ENCODE measurements around the gene NFIB. TPM values are rescaled to one million over a fixed set of nuclear protein-coding genes. Genes with fewer than 3 reads are reported as not detected.

The NFIB gene
- total RNA-seq, 2 donors from 2014 or later: 54.8 to 114 TPM

DNA sequence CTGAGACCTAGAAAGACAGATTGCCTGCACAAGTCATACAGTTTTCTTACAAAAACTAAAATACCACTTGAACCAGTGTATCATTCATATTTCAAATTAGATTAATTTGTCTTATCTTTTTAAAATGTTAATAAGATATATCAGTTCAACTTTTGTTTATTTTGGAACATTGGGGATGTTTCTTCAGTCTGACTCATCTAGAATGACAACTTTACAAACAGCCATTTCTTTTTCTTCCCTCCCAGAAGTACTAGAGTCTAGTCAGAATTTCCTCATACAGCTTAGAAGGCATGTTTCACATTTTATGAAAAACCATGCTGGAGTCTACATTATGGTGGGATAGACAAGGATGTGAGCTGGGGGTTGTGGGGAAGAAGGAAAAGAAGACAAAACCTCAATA, 262.5 kb downstream of the NFIB start:
- no peaks in the 10 kb centered on the region for H3K27me3 ChIP-seq (replicated peaks; ENCODE audit: insufficient read depth)
- H3K4me1 ChIP-seq (ENCODE audit: control insufficient read depth in 1 of 2, low read depth in 2 of 2): peaks cover 0 to 11% of the 10 kb centered on the region in 2 donors
- ATAC-seq (ENCODE audit: insufficient number of reproducible peaks, low FRiP score, low read depth) (no peak), DNase-seq (ENCODE audit: low spot score) (no peak)
- H3K27ac ChIP-seq: no peak overlapping the region
- no peaks in the 10 kb centered on the region for H3K36me3 ChIP-seq
- H3K9me3 ChIP-seq: no peaks in the 10 kb centered on the region
- no peak for TF ChIP-seq CTCF (IDR thresholded peaks at IDR 0.05)
- H3K4me3 ChIP-seq: no peak overlapping the region

DNA sequence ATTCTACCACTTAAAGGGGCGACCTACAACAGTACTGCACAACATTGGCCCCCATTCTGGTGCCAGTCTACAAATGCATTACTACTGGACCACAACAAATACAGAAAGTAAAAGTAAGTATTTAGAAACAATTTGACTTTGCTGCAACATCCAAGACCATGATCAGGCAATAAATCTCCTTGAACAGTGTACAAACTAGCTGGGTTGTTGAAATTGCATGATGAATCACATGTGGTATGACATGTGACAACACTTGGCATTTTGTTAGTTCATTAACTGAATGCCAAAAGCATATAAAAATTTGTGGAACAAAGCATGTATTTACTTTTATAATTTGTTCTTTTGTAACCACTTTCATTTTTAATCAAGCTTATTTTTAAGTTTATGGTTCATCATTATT, 270.5 kb downstream of the NFIB start:
- peaks cover 0 to 3% of the 10 kb centered on the region in 2 donors for H3K4me1 ChIP-seq (ENCODE audit: control insufficient read depth in 1 of 2, low read depth in 2 of 2)
- H3K36me3 ChIP-seq: no peaks in the 10 kb centered on the region
- no peaks in the 10 kb centered on the region for H3K27me3 ChIP-seq (replicated peaks; ENCODE audit: insufficient read depth)
- ATAC-seq (ENCODE audit: insufficient number of reproducible peaks, low FRiP score, low read depth) (no peak), DNase-seq (ENCODE audit: low spot score) (no peak)
- no peak overlapping the region for H3K4me3 ChIP-seq
- H3K27ac ChIP-seq: no peak overlapping the region
- TF ChIP-seq CTCF (IDR thresholded peaks at IDR 0.05): no peak
- no peaks in the 10 kb centered on the region for H3K9me3 ChIP-seq

- Histone ChIP-seq H3K27ac (no peak overlapping the region), H3K27me3 (replicated peaks; ENCODE audit: insufficient read depth) (no peaks in the 10 kb centered on the region), H3K9me3 (no peaks in the 10 kb centered on the region), H3K4me1 (ENCODE audit: control insufficient read depth in 1 of 2, low read depth in 2 of 2) (peaks cover 0 to under 1% of the 10 kb centered on the region in 2 donors), H3K36me3 (no peaks in the 10 kb centered on the region), H3K4me3 (no peak overlapping the region)
- DNase-seq (ENCODE audit: low spot score) (no peak), ATAC-seq (ENCODE audit: insufficient number of reproducible peaks, low FRiP score, low read depth) (no peak)
- TF ChIP-seq CTCF (IDR thresholded peaks at IDR 0.05): no peak
Observed at GRCh38 chr9:14037331-14037730, 276.6 kb downstream of the NFIB start.

GRCh38 chr9:14033067-14033466, 280.9 kb downstream of the NFIB start:
- Histone ChIP-seq H3K27me3 (replicated peaks; ENCODE audit: insufficient read depth) (no peaks in the 10 kb centered on the region), H3K4me1 (ENCODE audit: control insufficient read depth in 1 of 2, low read depth in 2 of 2) (peaks cover 2 to 35% of the 10 kb centered on the region in 2 donors), H3K9me3 (no peaks in the 10 kb centered on the region), H3K27ac (no peak overlapping the region), H3K36me3 (no peaks in the 10 kb centered on the region), H3K4me3 (no peak overlapping the region)
- DNase-seq (ENCODE audit: low spot score) (no peak), ATAC-seq (ENCODE audit: insufficient number of reproducible peaks, low FRiP score, low read depth) (no peak)
- TF ChIP-seq CTCF (IDR thresholded peaks at IDR 0.05): no peak
